OCI-LY1 (cell line): ENCODE data around the gene ADCYAP1R1.

Experiments used
- EZH2 ChIP-seq: fragments of 200-600 bp; sonication (generic), shearing (Covaris generic); IDR thresholded peaks from 2 replicates; pipeline ENCODE4 v1.8.0; 2017; ENCODE audit warnings: borderline replicate concordance, mixed run types, mild to moderate bottlenecking, antibody characterized with exemption, low read length, moderate library complexity, mixed read lengths
- TF ChIP-seq, protein P1 (sequence below): fragments of 200-600 bp; sonication (generic), shearing (Covaris generic); IDR thresholded peaks from 2 replicates; pipeline ENCODE4 v1.5.1; 2017; ENCODE audit warnings: mild to moderate bottlenecking, antibody characterized with exemption, low read length, moderate library complexity, mixed read lengths

DNA sequence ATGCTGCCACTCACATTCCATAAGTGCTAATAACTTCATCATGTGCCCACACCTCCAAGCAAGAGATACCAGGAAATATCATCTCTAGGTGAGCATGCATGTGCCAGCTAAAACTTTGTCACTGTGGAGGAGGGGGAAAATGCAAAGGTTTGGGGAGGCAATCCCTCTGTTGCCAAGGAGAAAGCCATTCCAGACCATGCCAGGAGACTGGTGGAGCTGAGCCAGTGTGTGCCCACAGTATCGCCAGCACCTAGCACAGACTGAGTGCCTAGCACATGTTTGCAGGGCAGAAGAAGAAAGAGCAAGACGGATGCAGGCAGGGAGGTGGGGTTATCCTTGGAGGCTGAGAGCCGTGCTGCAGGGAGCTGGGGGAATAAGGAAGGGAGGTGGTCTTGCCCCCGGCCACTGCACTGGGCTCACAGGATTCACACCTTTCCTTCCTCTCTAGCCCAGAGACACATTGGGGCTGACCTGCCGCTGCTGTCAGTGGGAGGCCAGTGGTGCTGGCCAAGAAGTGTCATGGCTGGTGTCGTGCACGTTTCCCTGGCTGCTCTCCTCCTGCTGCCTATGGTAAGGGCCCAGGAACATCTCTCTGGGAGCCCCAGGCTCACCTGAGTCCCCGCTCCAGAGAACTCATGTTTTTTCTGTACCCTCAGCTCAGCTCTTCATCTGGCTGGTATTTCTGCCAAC is 10.8 kb downstream of the ADCYAP1R1 start:
- TF ChIP-seq EZH2 = no peak
- TF ChIP-seq, protein P1, sequence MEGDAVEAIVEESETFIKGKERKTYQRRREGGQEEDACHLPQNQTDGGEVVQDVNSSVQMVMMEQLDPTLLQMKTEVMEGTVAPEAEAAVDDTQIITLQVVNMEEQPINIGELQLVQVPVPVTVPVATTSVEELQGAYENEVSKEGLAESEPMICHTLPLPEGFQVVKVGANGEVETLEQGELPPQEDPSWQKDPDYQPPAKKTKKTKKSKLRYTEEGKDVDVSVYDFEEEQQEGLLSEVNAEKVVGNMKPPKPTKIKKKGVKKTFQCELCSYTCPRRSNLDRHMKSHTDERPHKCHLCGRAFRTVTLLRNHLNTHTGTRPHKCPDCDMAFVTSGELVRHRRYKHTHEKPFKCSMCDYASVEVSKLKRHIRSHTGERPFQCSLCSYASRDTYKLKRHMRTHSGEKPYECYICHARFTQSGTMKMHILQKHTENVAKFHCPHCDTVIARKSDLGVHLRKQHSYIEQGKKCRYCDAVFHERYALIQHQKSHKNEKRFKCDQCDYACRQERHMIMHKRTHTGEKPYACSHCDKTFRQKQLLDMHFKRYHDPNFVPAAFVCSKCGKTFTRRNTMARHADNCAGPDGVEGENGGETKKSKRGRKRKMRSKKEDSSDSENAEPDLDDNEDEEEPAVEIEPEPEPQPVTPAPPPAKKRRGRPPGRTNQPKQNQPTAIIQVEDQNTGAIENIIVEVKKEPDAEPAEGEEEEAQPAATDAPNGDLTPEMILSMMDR = no peak
